Measurements from ENCODE around the gene B4GALT7.
"Not testable (repeated sequence)": the region's sequence is repeated elsewhere in the genome, so short reads cannot be mapped to it uniquely, and the experiment has no call there.

B4GALT7 gene

GRCh38 chr5:177610131-177610769, 10.3 kb downstream of the B4GALT7 start:
- DNase-seq: no peak

- DNase-seq: no peak
Measured at GRCh38 chr5:177610770-177611445, 11.0 kb downstream of the B4GALT7 start.

DNA sequence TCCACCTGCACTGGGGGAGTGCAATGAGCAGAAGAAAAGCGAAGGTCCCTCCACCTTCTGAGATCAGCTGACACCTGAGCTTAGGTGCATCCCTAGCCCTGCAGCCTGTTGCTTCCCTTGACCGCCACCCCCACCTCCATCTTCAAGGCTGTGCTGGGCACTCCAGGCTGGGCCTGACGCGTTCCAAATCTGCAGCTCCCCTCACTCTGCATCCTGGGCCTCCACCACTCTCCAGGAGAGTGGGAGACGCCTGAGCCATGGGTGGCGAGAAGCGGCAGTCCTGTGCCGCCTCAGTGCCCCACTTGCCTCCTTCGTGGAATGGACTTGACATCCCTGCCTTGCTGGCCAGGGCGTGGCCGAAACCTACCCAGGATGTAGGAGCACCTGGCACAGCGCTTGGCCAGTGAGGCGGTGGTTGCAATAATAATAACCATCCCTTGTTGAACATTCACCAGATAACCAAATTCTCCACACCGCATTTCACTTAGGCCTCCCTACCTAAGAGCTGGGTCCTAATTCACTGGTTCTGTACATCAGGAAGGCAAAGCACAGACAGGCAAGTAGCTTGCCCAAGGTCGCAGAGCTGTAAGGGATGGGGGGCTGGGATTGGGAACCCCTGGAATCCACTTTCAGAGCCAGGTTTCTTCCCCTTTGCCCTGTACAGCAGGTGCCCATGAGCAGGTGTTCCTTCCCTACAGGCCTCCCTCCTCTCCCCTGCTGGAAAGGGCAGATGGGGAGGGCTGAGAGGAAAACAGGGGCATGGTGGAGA, 11.7 kb downstream of the B4GALT7 start:
- no peak for DNase-seq

DNA sequence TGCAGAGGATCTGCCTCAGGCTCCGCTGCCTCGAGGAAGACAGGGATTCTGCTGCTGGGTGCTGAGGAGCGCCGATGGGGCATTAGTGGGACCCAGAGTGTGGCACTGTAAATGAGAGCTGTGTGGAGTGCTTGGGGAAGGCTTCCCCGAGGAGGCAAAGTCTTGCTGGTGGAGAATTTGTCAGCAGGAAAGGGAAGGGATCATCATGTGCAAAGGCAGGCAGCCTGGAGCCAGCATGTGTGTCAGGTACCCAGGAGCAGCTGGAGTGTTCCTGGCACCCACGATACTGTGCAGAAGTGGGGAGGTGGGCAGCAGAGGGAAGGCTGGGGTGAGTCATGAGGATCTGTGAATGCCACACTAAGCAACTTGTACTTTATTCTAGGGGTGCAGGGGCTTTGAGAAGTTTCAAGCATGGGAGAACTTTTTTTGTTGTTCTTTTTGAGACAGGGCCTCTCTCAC, 12.3 kb downstream of the B4GALT7 start:
- DNase-seq: no peak

DNA sequence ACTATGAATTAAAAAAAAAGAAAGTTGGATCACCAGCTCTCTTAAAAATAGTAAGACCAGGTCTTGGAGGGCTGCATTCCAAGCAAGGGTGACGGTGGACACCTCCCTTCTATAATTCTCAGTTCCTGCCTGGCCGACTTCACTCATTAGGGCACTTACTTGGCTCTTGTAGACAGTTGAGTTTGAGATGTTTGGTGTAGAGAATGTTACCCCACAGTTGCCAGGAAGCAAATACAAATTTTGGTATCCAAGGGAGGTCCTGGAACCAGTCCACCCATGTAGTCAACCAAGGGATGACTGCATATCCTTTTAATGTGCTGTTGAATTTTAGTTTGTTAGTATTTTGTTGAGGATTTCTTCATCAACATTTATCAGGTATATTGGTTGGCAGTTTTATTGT, 20.6 kb downstream of the B4GALT7 start:
- DNase-seq: no peak

- DNase-seq: not testable (repeated sequence)
Measured at GRCh38 chr5:177624172-177624571, 24.2 kb downstream of the B4GALT7 start.

DNA sequence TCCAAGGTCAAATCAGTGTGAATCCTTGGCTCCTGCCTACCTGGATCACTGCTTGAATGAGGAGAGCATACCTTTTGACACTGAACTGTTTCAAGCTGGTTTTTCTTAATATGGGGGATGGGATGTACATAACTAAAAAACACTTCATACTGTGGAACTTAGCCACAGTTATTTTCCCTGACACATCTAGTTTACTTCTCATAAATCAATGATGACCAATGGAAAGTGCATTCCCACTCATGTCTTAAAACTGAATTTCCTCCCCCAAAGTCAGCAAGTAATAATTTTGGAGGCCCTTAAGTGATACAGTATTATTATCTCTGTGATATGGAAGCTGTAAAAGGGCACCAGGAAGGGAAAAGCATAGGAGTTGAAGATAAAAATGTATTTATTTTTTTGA, 30.3 kb downstream of the B4GALT7 start:
- DNase-seq: not testable (repeated sequence)

- DNase-seq: not testable (repeated sequence)
Measured at GRCh38 chr5:177634912-177635311, 35.0 kb downstream of the B4GALT7 start.

- DNase-seq: not testable (repeated sequence)
Measured at GRCh38 chr5:177645462-177645861, 45.5 kb downstream of the B4GALT7 start.

GRCh38 chr5:177651235-177651634, 51.3 kb downstream of the B4GALT7 start:
- DNase-seq: not testable (repeated sequence)

GRCh38 chr5:177657846-177658245, 57.9 kb downstream of the B4GALT7 start:
- DNase-seq: not testable (repeated sequence)

GRCh38 chr5:177658542-177658941, 58.6 kb downstream of the B4GALT7 start:
- DNase-seq: not testable (repeated sequence)

All from stimulated activated naive CD4-positive, alpha-beta T cell treated with Interleukin-2 at 50 U/mL for 16 hours (primary cell).